DLD1 (cell line): Measurements from ENCODE around the gene HS3ST6.
"Not testable (repeated sequence)": the region's sequence is repeated elsewhere in the genome, so short reads cannot be mapped to it uniquely, and the experiment has no call there.

Source experiments
- in situ Hi-C: cut with HindIII; loops from 2 replicates; pipeline ENCODE4 v1.10.0; 2017; ENCODE audit warnings: low sequenced_read_pairs

Gene HS3ST6

DNA sequence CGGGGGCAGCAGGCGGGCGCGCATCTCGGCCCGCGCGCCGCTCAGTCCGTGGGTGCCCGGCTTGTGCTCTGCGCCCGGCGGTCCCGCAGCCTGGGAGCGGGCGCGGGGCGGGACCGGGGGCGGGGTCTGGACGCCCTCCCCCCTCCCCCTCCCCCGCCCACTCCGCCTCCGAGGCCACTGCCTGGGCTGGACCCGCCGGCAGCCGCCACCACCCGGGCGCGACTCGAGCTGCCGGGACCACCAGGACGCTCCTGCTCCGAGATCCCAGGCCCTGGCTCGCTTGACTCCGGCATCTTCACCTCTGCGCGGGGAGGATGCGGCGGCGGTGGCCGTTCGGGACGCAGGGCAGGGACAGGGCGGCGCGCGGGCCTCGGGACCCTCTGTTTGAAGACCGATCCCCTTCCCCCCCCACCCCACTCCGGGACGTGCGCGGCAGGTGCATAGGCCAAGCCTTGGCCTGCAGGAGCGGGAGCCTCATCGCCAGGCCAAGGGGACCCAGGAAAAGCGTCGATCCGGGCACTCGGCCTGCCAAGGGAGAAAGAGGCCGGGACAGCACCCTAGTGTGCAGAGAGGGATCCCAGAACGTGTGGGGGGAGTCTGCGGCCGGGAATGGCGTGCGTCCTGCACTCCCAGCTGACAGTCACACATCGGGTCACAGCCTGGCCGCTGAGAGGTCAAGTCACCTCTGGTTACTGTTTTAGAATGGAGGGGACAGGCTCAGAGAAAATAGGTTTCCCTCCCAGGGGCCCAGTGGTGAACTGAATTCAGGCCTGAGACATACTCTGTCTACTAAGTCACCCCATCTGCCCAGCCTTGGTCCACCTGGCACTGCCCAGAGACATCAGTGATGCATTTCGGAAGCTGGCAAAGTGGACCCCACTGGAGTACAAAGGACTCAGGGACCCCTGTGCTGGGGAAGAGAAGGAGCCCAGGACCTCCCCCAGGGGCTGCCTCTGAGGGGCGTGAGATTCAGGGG, at the start of gene HS3ST6:
TSS of gene HS3ST6 (minus strand) at position 65 of the 976 bp plus-strand sequence. CDS start 92 bp downstream, outside the sequence.
- in situ Hi-C loops = no loop called here

DNA sequence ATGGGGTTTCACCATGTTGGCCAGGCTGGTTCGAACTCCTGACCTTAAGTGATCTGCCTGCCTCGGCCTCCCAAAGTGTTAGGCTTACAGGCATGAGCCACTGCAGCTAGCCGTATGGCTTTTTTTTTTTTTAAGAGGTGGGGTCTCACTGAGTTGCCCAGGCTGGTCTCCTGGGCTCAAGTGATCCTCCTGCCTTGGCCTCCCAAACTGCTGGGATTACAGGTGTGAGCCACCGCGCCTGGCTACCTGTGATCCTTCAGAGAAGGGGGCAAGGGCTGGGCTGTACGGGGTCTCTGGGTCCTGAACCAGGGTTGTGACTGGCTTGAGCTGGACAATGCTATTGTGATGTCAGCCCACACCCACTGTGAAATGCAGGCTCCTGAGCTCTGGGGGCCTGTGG, 48.2 kb upstream of the HS3ST6 start, which contains the start of gene RNF151:
TSS of gene RNF151 (plus strand) at position 397 of the 400 bp plus-strand sequence. CDS start 26 bp downstream, outside the sequence.
- in situ Hi-C loops = no loop called here

- in situ Hi-C loops = no loop called here
Observed at GRCh38 chr16:1965396-1966001, 47.3 kb upstream of the HS3ST6 start.

DNA sequence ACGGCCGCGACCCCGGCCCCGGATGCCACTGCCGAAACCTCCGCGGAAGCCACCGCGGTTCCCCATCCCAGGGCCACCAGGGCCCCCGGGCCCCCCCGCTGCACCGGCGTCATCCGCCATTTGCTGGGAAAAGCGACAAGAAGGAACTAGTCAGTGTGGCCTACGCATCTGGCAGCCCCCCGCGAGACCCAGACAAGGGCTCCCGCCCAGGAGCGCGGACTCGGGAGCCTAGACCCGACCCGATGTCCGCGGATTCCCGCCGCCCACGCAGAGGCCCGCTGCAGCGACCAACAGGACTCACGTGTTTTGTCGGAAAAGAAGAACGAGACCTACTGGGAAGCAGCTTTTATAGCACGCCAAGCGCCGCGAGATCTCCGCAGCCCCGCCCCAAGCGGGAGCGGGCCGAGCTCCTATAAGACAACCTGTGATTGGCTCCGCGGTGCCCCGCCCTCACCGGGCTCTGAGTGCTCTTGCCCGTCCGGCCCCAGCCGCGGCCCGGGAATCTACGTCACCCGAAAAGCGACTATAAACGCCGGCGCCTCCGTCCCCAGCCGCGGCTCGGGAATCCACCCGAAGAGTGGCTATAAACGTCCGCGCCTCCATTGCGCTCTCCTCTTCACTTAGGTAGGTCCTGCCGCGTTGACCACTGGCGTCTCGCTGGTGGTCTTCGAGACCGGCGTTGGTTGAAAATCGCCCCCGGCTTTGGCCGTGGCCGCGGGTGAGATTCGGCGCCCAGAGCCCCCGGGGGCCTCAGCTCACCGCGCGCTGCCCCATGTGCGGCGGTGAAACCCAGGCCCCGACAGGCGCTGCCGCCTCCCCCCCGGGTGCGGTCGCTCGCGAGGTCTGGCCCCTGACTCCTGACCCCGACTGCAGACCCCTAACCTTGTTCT, 46.5 kb upstream of the HS3ST6 start, which contains the start of gene RPS2:
TSS of gene RPS2 (minus strand) at position 321 of the 890 bp plus-strand sequence. CDS start at position 120, 201 bp downstream.
- in situ Hi-C loops = no loop called here

- in situ Hi-C loops = no loop called here
Observed at GRCh38 chr16:1963806-1964505, 45.7 kb upstream of the HS3ST6 start.

- in situ Hi-C loops = not testable (repeated sequence)
Observed at GRCh38 chr16:1962161-1963153, 44.2 kb upstream of the HS3ST6 start.

GRCh38 chr16:1961651-1962067, 43.4 kb upstream of the HS3ST6 start:
- in situ Hi-C loops = no loop called here

DNA sequence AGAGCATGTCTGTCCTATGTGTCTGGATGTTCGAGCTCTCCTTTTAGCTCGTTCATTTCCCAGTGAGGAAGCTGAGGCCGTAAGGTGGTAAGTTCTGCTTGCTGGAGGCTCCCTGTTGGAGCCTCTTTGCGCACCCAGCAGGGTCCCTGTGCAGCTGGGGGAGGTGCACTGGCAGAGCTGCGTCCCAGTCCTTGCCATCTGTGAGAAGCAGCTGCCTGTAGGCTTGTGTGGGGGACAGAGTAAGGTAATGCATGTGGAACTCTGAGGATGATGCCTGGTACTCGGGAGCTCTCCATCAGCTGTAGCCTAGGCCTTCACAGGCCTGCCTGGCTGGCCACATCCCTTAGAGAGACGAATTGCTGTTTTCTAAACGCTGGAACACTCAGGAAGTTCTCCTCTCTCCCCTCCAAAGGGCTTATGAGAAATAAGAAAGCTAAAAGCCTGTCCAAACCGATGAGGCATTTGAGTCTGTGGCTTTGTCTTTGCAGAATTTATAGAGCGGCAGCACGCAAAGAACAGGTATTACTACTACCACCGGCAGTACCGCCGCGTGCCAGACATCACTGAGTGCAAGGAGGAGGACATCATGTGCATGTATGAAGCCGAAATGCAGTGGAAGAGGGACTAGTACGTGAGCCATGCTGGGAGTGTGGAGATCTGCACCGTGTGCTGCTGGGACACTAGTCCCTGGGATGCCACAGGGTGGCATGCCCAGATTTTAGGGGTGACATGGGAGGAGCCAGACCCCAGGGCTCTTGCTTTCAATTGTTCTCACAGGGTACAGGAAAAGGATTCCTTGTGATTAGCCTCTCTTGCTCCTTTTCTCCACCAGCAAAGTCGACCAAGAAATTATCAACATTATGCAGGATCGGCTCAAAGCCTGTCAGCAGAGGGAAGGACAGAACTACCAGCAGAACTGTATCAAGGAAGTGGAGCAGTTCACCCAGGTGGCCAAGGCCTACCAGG, 42.7 kb upstream of the HS3ST6 start:
- in situ Hi-C loops = no loop called here

- in situ Hi-C loops = no loop called here
Observed at GRCh38 chr16:1959269-1960039, 41.2 kb upstream of the HS3ST6 start, which contains the start of gene NDUFB10. NDUFB10 (plus strand) TSS chr16:1959538; CDS start chr16:1959625, 87 bp downstream.

GRCh38 chr16:1958715-1959268, 40.6 kb upstream of the HS3ST6 start:
- in situ Hi-C loops = no loop called here

GRCh38 chr16:1958143-1958491, 39.9 kb upstream of the HS3ST6 start:
- in situ Hi-C loops = not testable (repeated sequence)

GRCh38 chr16:1957434-1958142, 39.4 kb upstream of the HS3ST6 start:
- in situ Hi-C loops = not testable (repeated sequence)

- in situ Hi-C loops = no loop called here
Observed at GRCh38 chr16:1953734-1954133, 35.5 kb upstream of the HS3ST6 start.

DNA sequence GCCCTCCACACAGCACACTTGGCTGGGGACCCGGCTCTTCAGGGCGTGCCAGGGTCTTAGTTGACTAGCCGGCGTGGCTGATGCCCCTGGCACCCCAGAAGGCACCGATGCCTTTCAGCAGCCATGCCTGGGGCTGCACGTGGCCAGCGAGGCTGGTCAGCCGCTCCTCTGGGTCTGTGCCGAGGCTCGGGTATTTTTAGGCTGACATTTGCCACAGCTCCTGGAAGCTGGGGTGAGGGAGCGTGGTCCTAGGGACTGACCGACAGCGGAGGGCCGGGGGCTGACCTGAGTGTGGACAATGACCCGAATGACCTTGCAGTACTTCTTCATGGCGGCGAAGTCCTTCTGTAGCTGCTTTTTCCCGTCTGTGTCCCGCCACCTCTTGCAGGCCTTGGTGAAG, 32.3 kb upstream of the HS3ST6 start:
- in situ Hi-C loops = no loop called here

- in situ Hi-C loops = no loop called here
Observed at GRCh38 chr16:1950047-1950446, 31.8 kb upstream of the HS3ST6 start.

GRCh38 chr16:1949507-1949906, 31.3 kb upstream of the HS3ST6 start:
- in situ Hi-C loops = no loop called here
